Measurements from ENCODE around the gene ALG3. TPM values are rescaled to one million over a fixed set of nuclear protein-coding genes. Genes with fewer than 3 reads are reported as not detected.

ALG3 gene
- total and polyA plus RNA-seq, 2 experiments from 2014 or later, result 76.9 to 109 TPM

- H3K4me2 ChIP-seq, result no peak overlapping the region
- H3K27me3 ChIP-seq (ENCODE audit: insufficient read depth), result peaks cover 18% of the 10 kb centered on the region
- no peaks in the 10 kb centered on the region for H3K4me1 Mint-ChIP-seq
- no peak for DNase-seq (ENCODE audit: low spot score)
- H3K27me3 Mint-ChIP-seq (ENCODE audit: insufficient read depth, low read depth, poor library complexity), result peaks cover 8% of the 10 kb centered on the region
- no peak overlapping the region for H3K4me3 ChIP-seq
- no peaks in the 10 kb centered on the region for H3K9me2 ChIP-seq (ENCODE audit: insufficient read depth)
- H2AFZ ChIP-seq, result no peak overlapping the region
- no peaks in the 10 kb centered on the region for H3K4me1 ChIP-seq (ENCODE audit: insufficient read depth)
- H3K27ac Mint-ChIP-seq, result no peak overlapping the region
- no peaks in the 10 kb centered on the region for H3F3A ChIP-seq (replicated peaks; ENCODE audit: low read depth)
- no peaks in the 10 kb centered on the region for H3K79me2 ChIP-seq (replicated peaks; ENCODE audit: insufficient read depth)
- H3K27ac ChIP-seq (ENCODE audit: low read depth), result no peak overlapping the region
- TF ChIP-seq ETS1 (IDR thresholded peaks at IDR 0.05), result no peak
- TF ChIP-seq EZH2phosphoT487 (IDR thresholded peaks at IDR 0.05; ENCODE audit: unreplicated experiment), result no peak
- no peak for TF ChIP-seq REST (IDR thresholded peaks at IDR 0.05; ENCODE audit: unreplicated experiment)
- TF ChIP-seq POLR2AphosphoS5 (IDR thresholded peaks at IDR 0.05; ENCODE audit: low read depth), result no peak
- no peak for TF ChIP-seq ZNF462 (CRISPR knock-in tag; IDR thresholded peaks at IDR 0.05)
- TF ChIP-seq CREB1 (CRISPR knock-in tag; IDR thresholded peaks at IDR 0.05; ENCODE audit: low read depth), result no peak
- TF ChIP-seq EZH2 (IDR thresholded peaks at IDR 0.05; ENCODE audit: low read depth, unreplicated experiment), result no peak
- TF ChIP-seq JUNB (IDR thresholded peaks at IDR 0.05; ENCODE audit: unreplicated experiment), result no peak
- no peak for TF ChIP-seq ZNF114 (CRISPR knock-in tag; IDR thresholded peaks at IDR 0.05)
- no peak for TF ChIP-seq STAT1 (IDR thresholded peaks at IDR 0.05; ENCODE audit: unreplicated experiment)
- TF ChIP-seq, protein P1, sequence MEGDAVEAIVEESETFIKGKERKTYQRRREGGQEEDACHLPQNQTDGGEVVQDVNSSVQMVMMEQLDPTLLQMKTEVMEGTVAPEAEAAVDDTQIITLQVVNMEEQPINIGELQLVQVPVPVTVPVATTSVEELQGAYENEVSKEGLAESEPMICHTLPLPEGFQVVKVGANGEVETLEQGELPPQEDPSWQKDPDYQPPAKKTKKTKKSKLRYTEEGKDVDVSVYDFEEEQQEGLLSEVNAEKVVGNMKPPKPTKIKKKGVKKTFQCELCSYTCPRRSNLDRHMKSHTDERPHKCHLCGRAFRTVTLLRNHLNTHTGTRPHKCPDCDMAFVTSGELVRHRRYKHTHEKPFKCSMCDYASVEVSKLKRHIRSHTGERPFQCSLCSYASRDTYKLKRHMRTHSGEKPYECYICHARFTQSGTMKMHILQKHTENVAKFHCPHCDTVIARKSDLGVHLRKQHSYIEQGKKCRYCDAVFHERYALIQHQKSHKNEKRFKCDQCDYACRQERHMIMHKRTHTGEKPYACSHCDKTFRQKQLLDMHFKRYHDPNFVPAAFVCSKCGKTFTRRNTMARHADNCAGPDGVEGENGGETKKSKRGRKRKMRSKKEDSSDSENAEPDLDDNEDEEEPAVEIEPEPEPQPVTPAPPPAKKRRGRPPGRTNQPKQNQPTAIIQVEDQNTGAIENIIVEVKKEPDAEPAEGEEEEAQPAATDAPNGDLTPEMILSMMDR (conservative IDR thresholded peaks at IDR 0.05; ENCODE audit: low read depth in 2 of 2), result no peak
- TF ChIP-seq NANOG (IDR thresholded peaks at IDR 0.05; ENCODE audit: borderline replicate concordance), result no peak
- no peak for TF ChIP-seq ZNF331 (CRISPR knock-in tag; IDR thresholded peaks at IDR 0.05; ENCODE audit: low read depth)
- H3K9me3 Mint-ChIP-seq, result no peaks in the 10 kb centered on the region
- ATAC-seq, result no peak
- H3K36me3 Mint-ChIP-seq (ENCODE audit: low read depth), result no peaks in the 10 kb centered on the region
- no peak overlapping the region for H3K4me3 Mint-ChIP-seq
- H3K36me3 ChIP-seq (ENCODE audit: insufficient read depth), result no peaks in the 10 kb centered on the region
- 0 out of 2 replicates have a peak, but pooled peaks cover 4% of the 10 kb centered on the region for H4K20me1 ChIP-seq (replicated peaks; ENCODE audit: insufficient read depth)
Observed at GRCh38 chr3:184222521-184222920, 26.2 kb downstream of the ALG3 start.

Data from GM23338 (cell line).